HG02610 (cell line): ENCODE results near the gene LHFPL4.

Source experiments
- ATAC-seq: cut with Tn5 transposase; IDR thresholded peaks from one replicate; pipeline ENCODE4 v1.9.1; 2021; ENCODE audit warnings: mild to moderate bottlenecking, moderate library complexity; ENCODE audit not compliant: unreplicated experiment

The LHFPL4 gene

GRCh38 chr3:9476935-9477334 is 76.7 kb downstream of the LHFPL4 start:
- ATAC-seq = no peak

GRCh38 chr3:9474482-9474881 is 79.1 kb downstream of the LHFPL4 start:
- ATAC-seq = no peak

GRCh38 chr3:9473496-9474065 is 80.0 kb downstream of the LHFPL4 start:
- ATAC-seq = no peak

GRCh38 chr3:9469986-9470385 is 83.6 kb downstream of the LHFPL4 start:
- no peak for ATAC-seq

GRCh38 chr3:9468460-9468859 is 85.2 kb downstream of the LHFPL4 start:
- no peak for ATAC-seq

GRCh38 chr3:9467451-9467850 is 86.2 kb downstream of the LHFPL4 start:
- ATAC-seq = no peak

- no peak for ATAC-seq
Measured at GRCh38 chr3:9455596-9456131, 98.0 kb downstream of the LHFPL4 start.

GRCh38 chr3:9452417-9452816 is 101.2 kb downstream of the LHFPL4 start:
- no peak for ATAC-seq

GRCh38 chr3:9450991-9451390 is 102.6 kb downstream of the LHFPL4 start:
- no peak for ATAC-seq

GRCh38 chr3:9450126-9450525 is 103.5 kb downstream of the LHFPL4 start:
- ATAC-seq = no peak

GRCh38 chr3:9448643-9449042 is 105.0 kb downstream of the LHFPL4 start:
- ATAC-seq = no peak
